ENCODE data around the gene ZNF837. TPM values are rescaled to one million over a fixed set of nuclear protein-coding genes. Genes with fewer than 3 reads are reported as not detected.
A peak's percentile ranks its signal among the peaks of the same experiment; 100 is the strongest.

The ZNF837 gene
- 1 to 10 TPM in 3 of 4 donors, under 1 TPM in 1; 0.48 to 4.4 (median 2.1) TPM for total RNA-seq

DNA sequence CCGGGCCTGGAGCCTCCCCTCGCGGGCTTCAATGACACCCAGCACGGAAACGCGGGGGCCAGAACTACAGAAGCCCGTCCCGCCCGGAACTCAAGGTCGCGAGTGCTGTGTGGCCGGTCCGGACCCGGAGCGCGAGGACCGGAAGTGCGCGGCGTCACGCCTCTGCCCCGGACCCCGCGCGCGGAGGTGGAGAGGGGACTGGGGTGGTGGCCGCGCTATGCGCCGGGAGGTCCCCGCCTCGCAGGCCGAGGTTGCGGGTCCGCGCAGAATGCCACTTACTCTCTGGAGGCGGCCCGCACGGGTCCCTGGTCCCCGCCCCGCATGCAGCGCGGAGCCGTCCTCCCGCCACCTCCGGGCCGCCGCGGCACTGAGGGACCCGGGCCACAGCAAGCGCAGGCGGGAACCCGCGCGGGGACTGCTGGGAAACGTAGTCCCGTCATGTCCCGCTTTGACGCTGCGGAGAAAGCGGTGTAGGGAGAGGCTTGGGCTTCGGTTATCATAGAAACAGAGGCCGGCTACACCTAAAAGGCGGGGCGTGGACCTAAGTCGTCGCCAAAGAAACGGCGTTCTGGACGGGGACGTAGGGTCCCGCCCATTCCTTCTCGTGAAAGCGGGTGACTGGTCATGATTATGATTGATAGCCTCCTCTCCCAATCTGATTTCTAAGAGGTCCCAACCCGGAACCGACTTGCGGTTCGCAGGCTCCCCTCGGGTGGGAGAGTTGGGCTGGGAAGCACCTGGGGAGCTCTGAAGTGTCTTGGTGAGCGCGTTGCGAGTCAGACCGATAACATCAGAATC, at the start of gene ZNF837:
ZNF837 (minus strand) TSS at position 369 of the 798 bp plus-strand sequence. CDS start 11,698 bp downstream, outside the sequence.
- no peak for TF ChIP-seq CTCF (IDR thresholded peaks at IDR 0.05)
- ATAC-seq (ENCODE audit: low FRiP score) = peak; percentile 94
- DNase-seq (ENCODE audit: low spot score) = peak; percentile 82

GRCh38 chr19:58429745-58430144, 48.9 kb upstream of the ZNF837 start:
- TF ChIP-seq CTCF (IDR thresholded peaks at IDR 0.05) = no peak
- no peak for ATAC-seq (ENCODE audit: low FRiP score)
- no peak for DNase-seq (ENCODE audit: low spot score)

DNA sequence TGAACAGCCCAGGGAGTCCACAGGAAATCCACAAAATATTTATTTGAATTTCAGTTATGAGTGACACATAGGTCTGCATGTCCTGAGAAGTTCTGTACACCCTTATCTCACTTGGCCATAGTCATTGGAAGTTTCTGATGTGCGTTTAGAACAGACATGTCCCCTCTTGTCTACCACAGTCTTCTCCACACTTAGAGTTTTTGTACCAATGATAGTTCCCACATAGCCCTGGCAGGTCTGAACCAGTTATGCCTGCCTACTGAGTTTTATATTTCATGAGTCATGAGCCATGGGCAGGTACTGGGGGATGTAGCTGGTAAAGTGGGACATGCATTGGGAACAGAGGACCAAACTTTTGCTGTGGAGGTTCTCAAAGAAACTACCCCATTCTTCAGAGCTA, 47.8 kb upstream of the ZNF837 start:
- DNase-seq (ENCODE audit: low spot score) = no peak
- ATAC-seq (ENCODE audit: low FRiP score) = no peak
- TF ChIP-seq CTCF (IDR thresholded peaks at IDR 0.05) = no peak

DNA sequence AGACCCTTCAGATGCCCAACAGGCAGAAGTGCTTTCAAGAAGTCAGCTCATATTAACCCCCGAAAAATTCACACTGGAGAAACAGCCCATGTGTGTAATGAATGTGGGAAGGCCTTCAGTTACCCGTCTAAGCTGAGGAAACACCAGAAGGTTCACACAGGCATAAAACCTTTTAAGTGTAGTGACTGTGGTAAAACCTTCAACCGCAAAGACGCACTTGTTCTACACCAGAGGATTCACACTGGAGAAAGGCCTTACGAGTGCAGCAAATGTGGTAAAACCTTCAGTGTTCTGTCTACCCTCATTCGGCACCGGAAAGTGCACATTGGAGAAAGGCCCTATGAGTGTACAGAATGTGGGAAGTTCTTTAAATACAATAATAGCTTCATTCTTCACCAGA, 36.2 kb upstream of the ZNF837 start:
- ATAC-seq (ENCODE audit: low FRiP score) (no peak), DNase-seq (ENCODE audit: low spot score) (no peak)
- TF ChIP-seq CTCF (IDR thresholded peaks at IDR 0.05) = no peak

- ATAC-seq (ENCODE audit: low FRiP score) = no peak
- no peak for DNase-seq (ENCODE audit: low spot score)
- TF ChIP-seq CTCF (IDR thresholded peaks at IDR 0.05) = no peak
Measured at GRCh38 chr19:58416604-58417003, 35.8 kb upstream of the ZNF837 start.

DNA sequence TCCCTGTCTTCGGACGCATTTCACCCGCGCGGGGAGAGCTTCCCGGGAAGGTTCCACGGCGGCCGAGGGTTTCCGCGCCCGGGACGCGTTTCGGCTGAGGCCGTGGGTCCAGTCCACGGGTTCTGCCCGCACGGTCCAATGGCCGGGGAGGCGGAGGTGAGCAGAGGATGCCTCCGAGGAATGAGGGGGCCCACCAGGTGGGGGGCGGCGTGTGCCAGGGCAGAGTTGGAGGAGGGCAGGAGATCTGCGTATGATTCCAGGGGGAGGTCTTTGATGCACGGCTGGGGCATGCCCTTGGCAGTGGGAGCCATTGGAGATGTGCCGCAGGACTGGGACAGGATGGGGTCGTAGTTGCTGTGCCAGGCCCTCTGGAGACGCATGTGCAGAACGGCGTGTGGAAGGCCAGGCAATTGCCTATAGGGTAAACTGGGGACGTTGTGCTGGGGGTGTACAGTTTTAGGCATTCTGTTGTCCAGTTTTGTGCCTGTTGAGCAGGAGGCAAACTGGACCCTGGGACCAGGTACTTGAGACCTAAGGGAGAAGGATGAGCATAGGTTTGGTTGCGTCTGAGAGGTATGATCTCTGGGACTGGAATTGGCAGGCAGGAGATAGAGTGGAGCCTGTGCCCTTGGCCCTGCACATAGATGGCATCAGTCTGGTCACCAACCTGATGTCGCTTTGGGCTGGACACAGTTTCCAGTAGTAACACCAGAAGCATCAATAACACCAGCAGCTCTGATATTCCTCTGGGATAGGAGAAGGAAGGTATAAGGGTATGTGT, 28.4 kb upstream of the ZNF837 start:
- no peak for TF ChIP-seq CTCF (IDR thresholded peaks at IDR 0.05)
- ATAC-seq (ENCODE audit: low FRiP score) (peak; percentile 8), DNase-seq (ENCODE audit: low spot score) (no peak)
